ENCODE measurements around the gene NIPBL.

- TF ChIP-seq CTCF (IDR thresholded peaks at IDR 0.05) (no peak), POLR2A (IDR thresholded peaks at IDR 0.05) (no peak), POLR2AphosphoS5 (IDR thresholded peaks at IDR 0.05) (no peak)
These were observed 56.1 kb downstream of the NIPBL start for GRCh38 chr5:36932699-36933098.
